GM12892 (cell line): Measurements from ENCODE around the gene ZNF311.

Experiments
- DNase-seq: peaks from one replicate; pipeline ENCODE4 v3.0.0; 2011; ENCODE audit not compliant: insufficient read length
- FAIRE-seq: peaks from 2 replicates; lab custom pipeline; 2011; peaks lifted over from hg19 to GRCh38; lab: Jason Lieb, UNC
- POLR2A ChIP-seq: IDR thresholded peaks from 2 replicates; pipeline ENCODE4 v1.6.1; 2011; ENCODE audit warnings: low read depth, low read length, control low read depth
- POLR2AphosphoS5 ChIP-seq: IDR thresholded peaks from 2 replicates; pipeline ENCODE4 v1.6.1; 2011; ENCODE audit warnings: low read depth, low read length, control low read depth
- TAF1 ChIP-seq: IDR thresholded peaks from 2 replicates; pipeline ENCODE4 v1.6.1; 2011; ENCODE audit warnings: low read depth, mild to moderate bottlenecking, control low read depth, low read length, borderline replicate concordance

ZNF311 gene

DNA sequence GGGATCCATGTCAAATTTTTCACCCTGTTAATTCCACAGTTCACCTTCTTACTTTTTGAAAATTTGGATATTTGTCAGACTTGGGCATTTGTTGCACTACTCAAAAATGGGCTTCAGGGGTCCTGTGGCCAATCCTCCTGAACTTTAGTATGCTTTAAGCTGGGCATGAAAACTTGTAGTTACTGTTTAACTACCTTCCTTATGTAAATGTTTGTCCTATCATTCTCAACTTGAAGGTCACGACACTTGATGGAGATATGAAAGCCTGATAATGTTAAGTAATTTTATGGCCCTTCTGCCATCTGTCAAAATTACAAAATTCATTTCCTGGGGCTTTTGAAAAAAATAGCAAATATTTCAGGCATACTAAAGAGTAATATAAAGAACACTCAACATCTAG is 4.2 kb upstream of the ZNF311 start:
- no peak for FAIRE-seq
- TF ChIP-seq POLR2A = no peak
- TF ChIP-seq POLR2AphosphoS5 = no peak
- TF ChIP-seq TAF1 = no peak

DNA sequence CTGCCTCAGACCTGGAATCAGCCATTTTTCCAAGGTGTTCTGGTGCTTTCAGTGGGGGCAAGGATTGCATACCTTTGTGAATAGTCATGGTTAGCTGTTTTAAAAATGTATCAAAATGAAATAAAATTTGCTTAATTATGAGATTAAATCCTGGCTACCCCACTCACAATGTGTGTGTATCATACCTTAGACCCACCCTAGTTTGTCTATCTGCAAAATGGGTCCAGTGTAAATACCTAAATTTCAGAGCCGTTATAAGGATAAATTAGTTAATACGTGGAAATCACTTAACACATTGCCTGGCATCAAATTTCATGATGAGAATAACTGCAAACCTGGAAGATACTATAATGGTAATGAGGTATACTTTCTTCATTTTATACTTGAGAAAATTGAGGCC is 3.0 kb upstream of the ZNF311 start:
- TF ChIP-seq POLR2AphosphoS5 (no peak), TAF1 (no peak), POLR2A (no peak)
- DNase-seq (no peak), FAIRE-seq (no peak)

More for the DNA sequence above, 4.2 kb upstream of the ZNF311 start:
- no peak for DNase-seq

DNA sequence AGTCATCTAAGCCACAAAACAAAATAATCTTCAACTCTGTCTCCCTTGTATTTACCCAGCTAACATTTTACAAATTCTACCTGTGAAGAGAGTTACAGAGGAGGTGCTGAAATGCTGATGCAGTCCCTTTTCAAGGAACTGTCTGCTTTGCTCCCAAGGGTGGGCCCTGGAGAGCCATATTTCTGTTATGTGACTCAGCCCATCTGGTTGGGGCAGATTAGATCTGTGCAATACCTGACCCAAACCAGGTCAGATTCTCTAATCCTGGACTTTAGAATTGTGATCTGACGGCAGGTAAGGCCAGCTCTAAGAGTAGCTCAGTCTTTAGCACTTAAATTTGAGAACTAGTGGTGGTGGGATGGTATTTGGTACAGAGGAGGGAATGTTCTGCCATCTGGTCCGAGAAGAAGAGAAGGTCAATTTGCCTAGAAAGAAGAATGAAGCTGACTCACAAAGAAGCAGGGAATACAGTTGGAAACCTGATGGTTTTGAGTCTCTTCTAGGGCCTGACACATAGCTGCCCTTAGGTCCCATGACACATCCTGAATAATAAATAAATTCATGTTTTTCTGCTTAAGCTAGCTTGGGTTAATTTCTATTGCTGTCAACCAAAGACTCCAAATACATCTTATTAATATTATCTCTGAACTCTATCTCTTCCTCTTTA is 8.1 kb downstream of the ZNF311 start:
- DNase-seq (no peak), FAIRE-seq (no peak)
- TF ChIP-seq POLR2AphosphoS5 (no peak), POLR2A (no peak), TAF1 (no peak)

DNA sequence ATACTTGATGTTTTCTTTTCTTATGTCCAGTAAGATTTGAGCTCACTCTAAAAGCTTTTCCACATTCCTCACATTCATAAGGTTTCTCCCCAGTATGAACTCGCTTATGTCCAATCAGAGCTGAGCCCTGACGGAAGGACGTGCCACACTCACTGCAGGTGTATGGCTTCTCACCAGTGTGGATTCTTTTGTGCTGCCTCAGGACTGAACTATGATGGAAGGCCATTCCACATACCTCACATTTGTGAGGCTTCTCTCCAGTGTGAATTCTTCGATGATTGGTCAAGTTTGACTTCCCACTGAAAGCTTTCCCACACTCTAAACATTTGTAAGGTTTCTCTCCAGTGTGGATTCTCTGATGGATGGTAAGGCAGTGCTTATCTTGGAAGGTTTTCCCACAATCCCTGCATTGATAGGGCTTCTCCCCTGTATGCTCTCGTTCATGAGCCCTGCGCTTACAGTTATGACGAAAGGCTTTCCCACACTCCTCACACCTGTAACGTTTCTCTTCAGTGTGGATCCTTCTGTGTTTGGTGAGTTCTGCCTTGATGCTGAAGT is 9.9 kb downstream of the ZNF311 start:
- FAIRE-seq = no peak
- DNase-seq = no peak
- TF ChIP-seq POLR2AphosphoS5 (no peak), POLR2A (no peak), TAF1 (no peak)

DNA sequence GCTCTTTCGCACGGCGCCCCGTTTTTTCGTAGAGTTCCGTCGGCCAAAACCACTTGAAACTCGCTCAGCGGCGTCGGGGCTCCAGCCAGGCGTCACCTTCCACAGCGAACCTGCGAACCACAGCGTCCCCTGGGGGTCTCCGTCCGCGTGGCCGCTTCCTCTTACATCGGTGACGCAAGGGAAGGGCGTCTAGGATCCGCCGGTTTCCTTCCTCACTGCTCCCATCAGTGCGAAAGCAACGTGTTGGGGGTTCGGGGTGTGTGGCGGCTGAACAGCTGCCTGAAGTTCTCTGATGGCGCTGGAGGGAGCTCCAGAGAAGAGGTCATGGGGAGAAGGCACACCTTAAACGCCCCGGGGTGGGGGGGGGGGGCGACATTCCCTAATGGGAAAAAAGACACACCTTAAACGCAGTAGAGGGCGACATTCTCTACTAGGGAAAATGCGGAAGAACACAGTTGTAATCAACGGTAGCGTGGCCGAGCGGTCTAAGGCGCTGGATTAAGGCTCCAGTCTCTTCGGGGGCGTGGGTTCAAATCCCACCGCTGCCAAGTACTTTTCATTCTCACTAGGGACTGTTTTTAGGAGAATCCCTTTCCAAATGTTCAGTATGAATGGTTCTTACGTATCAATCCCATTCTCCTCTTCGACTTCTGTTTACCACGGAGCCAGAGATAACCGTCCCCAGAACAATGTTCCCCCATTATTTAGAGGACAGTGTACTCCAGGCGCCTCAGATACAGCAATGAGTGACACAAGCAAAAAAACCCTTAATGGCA is 16.4 kb downstream of the ZNF311 start:
- peak; percentile 23 for DNase-seq
- FAIRE-seq = no peak
- TF ChIP-seq POLR2AphosphoS5 = no peak
- no peak for TF ChIP-seq TAF1
- no peak for TF ChIP-seq POLR2A

DNA sequence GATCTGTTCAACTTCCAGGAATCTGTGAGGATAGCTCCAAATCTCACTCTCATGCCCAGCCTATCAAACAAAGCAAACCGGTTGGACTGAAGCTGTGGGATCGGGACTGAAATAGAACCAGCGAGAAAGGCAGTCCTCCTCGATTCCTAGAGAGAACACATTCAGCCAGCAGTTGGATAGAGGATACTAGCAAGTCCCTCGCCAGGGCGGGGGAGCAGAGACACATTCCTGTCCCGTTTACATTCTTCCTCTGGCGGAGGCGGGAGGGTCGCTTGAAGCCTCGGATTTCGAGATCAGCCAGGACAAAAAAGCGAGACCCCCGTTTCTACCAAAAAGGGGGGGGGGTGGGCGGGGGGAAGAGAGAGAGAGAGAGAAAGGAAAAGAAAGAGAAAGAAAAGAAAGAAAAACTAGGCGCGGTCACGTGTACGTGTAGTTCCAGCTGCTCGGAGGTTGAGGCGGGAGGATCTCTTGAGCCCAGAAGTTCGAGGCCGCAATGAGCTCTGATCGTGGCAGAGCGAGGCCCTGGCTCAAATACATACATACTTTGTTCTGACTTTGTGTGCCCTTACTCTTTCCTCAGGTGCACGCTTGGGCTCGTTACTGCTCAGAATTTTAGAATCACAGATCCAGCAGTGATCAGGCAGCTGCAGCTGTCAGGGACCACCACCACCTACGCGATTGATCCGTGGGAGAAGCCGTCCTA is 19.5 kb downstream of the ZNF311 start:
- no peak for FAIRE-seq

DNA sequence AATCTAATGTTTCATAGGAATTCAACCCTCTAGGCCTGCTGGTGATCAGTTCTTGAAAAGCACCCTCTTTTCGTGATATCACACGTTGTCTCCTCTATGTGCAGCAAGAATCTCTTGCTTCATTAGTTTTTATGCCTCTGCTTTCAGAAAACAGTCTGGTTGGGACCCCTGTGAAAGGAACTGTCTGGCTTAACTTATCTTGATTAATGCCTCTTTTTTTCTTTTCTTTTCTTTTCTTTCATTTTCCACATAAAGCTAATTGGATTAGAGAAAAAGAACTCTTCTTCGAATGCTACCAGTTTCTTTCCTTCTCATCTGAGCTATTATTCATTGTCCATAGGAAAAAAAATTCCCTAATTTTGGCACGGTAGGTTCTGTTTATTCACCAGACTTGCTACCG is 21.3 kb downstream of the ZNF311 start:
- DNase-seq (no peak), FAIRE-seq (no peak)
- TF ChIP-seq TAF1 = no peak
- no peak for TF ChIP-seq POLR2A

More for the DNA sequence above, 19.5 kb downstream of the ZNF311 start:
- DNase-seq = no peak
- TF ChIP-seq TAF1 = no peak
- no peak for TF ChIP-seq POLR2AphosphoS5
- no peak for TF ChIP-seq POLR2A

DNA sequence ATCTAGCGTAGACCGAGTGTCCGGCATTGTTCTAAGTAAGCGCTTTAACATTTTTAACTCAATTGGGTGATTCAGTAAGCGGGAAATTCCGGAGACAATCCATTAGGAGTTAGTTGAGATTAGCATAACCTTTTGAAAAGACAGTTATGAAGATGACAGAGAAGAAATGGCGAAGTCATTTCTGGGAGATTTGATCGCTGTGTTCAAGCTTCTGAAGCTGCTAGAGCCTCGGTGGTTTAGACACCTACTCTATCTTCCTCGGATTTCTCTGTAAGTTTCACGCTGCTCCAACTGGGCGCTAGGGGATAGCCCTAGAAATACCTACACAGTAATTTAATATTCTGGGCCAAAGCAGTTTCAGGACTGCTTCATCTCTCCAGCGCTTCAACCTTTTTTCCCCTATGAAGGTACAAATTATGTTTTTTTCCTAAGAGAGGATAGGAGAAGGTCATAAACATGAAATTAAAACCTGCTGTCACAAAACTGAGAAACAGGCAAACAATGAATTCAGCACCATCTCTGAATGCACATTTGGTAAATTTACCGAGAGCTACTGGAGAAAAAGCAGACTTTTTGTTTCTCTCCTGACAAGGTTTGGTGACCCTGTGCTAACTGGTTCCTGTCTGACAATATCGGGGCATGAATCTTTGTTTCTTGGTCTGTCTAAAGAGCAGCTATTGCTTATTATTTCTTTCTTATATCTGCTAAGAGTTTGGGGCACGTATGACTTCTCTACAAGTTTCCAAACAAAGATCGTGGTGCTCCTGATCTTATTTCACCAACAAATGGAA is 22.4 kb downstream of the ZNF311 start:
- DNase-seq (no peak), FAIRE-seq (no peak)
- TF ChIP-seq POLR2A (no peak), POLR2AphosphoS5 (no peak), TAF1 (no peak)

DNA sequence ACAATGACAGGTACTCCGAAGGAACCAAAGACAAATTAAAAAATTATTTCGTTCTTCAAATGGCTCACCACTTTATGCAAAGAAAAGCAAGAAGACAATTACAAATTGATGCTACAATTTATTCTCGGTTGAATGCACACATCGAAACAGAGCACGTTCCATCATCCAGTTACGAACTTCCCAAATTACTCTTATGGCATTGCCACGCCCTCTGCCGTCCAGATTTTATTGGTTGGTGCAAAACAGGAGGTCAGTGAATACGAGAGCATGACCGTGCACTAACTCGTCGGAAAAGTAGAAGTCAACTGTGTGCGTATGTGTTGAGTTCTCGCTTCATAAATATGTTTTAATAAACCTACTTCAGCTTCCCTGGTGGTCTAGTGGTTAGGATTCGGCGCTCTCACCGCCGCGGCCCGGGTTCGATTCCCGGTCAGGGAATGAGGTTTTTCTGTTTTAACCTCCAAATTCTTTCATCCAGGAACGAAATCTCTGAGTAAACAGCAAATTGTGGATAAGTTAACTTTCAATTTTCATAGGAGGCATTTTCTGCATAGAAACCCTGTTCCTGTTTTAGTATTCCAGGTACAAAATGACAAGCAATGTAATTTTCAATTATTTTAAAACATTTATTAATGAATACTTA is 23.2 kb downstream of the ZNF311 start:
- DNase-seq (no peak), FAIRE-seq (no peak)
- no peak for TF ChIP-seq POLR2AphosphoS5
- TF ChIP-seq TAF1 = no peak
- no peak for TF ChIP-seq POLR2A

DNA sequence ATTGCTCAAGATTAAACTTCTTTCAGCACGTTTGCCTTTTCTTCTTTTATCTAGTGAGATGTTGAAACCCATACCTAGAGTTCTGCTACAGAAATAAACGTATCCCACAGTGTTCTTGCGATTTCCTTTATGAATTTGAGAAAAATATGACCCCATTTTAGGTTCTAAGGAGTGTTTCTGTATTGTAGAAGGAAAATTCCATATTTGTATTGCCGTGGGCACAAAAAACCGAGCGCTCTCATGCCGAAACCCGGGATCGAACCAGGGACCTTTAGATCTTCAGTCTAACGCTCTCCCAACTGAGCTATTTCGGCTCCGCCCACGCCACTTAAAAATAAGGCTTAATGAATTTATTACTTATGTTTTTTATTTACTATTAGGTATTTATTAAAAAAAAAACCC is 23.7 kb downstream of the ZNF311 start:
- DNase-seq (no peak), FAIRE-seq (no peak)
- TF ChIP-seq TAF1 = no peak
- no peak for TF ChIP-seq POLR2A
- no peak for TF ChIP-seq POLR2AphosphoS5
